Inferior parietal cortex (tissue), 1 donor: Measurements from ENCODE around the gene FAM89A.
"Not testable (repeated sequence)": the region's sequence is repeated elsewhere in the genome, so short reads cannot be mapped to it uniquely, and the experiment has no call there.

Experiments
- DNase-seq: peaks from one replicate; pipeline ENCODE4 v3.0.0-alpha.2; 2016; ENCODE audit errors: extremely low spot score

Gene FAM89A

GRCh38 chr1:231057410-231057809, 17.4 kb upstream of the FAM89A start:
- DNase-seq, result no peak

GRCh38 chr1:231055271-231055670, 15.2 kb upstream of the FAM89A start:
- no peak for DNase-seq

- peak; percentile 55 for DNase-seq
Observed at GRCh38 chr1:231053493-231054162, 13.6 kb upstream of the FAM89A start.

GRCh38 chr1:231052777-231053176, 12.7 kb upstream of the FAM89A start:
- no peak for DNase-seq

- not testable (repeated sequence) for DNase-seq
Observed at GRCh38 chr1:231050932-231051331, 10.9 kb upstream of the FAM89A start.

GRCh38 chr1:231050395-231050794, 10.3 kb upstream of the FAM89A start:
- no peak for DNase-seq

- no peak for DNase-seq
Observed at GRCh38 chr1:231049121-231049979, 9.3 kb upstream of the FAM89A start.

GRCh38 chr1:231048419-231048818, 8.4 kb upstream of the FAM89A start:
- not testable (repeated sequence) for DNase-seq

GRCh38 chr1:231047529-231047928, 7.5 kb upstream of the FAM89A start:
- DNase-seq, result not testable (repeated sequence)

- DNase-seq, result no peak
Observed at GRCh38 chr1:231046730-231047395, 6.8 kb upstream of the FAM89A start.

- not testable (repeated sequence) for DNase-seq
Observed at GRCh38 chr1:231045921-231046729, 6.1 kb upstream of the FAM89A start.

GRCh38 chr1:231045286-231045685, 5.2 kb upstream of the FAM89A start:
- no peak for DNase-seq

- no peak for DNase-seq
Observed at GRCh38 chr1:231044588-231044987, 4.5 kb upstream of the FAM89A start.

GRCh38 chr1:231041719-231042261, 1.7 kb upstream of the FAM89A start:
- no peak for DNase-seq

GRCh38 chr1:231040800-231041718, 1.0 kb upstream of the FAM89A start:
- no peak for DNase-seq

- no peak for DNase-seq
Observed at GRCh38 chr1:231039161-231040018, 664 bp downstream of the FAM89A start.

GRCh38 chr1:231037585-231038517, 2.2 kb downstream of the FAM89A start:
- DNase-seq, result no peak

- no peak for DNase-seq
Observed at GRCh38 chr1:231036416-231036815, 3.6 kb downstream of the FAM89A start.
